SK-N-SH treated with all-trans-retinoic acid at 6 μM for 48 hours (cell line): ENCODE measurements around the gene RPL28.

Experiments used
- ATAC-seq: fragments of 200-7000 bp; cut with Tn5 transposase; 3 replicates; pipeline ENCODE4 v1.9.1; 2020; ENCODE audit warnings: mild to moderate bottlenecking, moderate library complexity
- BACH2 ChIP-seq: fragments of 250-450 bp; sonication (Bioruptor Pico); IDR thresholded peaks from 2 replicates; pipeline ENCODE4 v1.9.0; 2021; ENCODE audit warnings: mild to moderate bottlenecking, borderline replicate concordance
- CREB5 ChIP-seq: fragments of 250-450 bp; sonication (Bioruptor Pico); IDR thresholded peaks from 2 replicates; pipeline ENCODE4 v1.5.1; 2020; ENCODE audit warnings: low read depth, mild to moderate bottlenecking, moderate library complexity
- CSDC2 ChIP-seq: fragments of 250-450 bp; sonication (Bioruptor Pico); IDR thresholded peaks from 2 replicates; pipeline ENCODE4 v1.5.0; 2020; ENCODE audit warnings: mild to moderate bottlenecking, moderate library complexity
- CSRNP3 ChIP-seq: fragments of 250-450 bp; sonication (Bioruptor Pico); IDR thresholded peaks from 2 replicates; pipeline ENCODE4 v1.5.1; 2021; ENCODE audit warnings: mild to moderate bottlenecking, moderate library complexity
- ESRRG ChIP-seq: fragments of 250-450 bp; sonication (Bioruptor Pico); IDR thresholded peaks from 2 replicates; pipeline ENCODE4 v1.6.1; 2021; ENCODE audit warnings: mild to moderate bottlenecking
- GLIS3 ChIP-seq: fragments of 250-450 bp; sonication (Bioruptor Pico); IDR thresholded peaks from 2 replicates; pipeline ENCODE4 v1.5.0; 2020; ENCODE audit warnings: mild to moderate bottlenecking, moderate library complexity
- ISL1 ChIP-seq: fragments of 250-450 bp; sonication (Bioruptor Pico); IDR thresholded peaks from 2 replicates; pipeline ENCODE4 v2.1.2; 2022; ENCODE audit warnings: mild to moderate bottlenecking, moderate library complexity
- OSR1 ChIP-seq: fragments of 250-450 bp; sonication (Bioruptor Pico); IDR thresholded peaks from 2 replicates; pipeline ENCODE4 v1.8.0; 2022; ENCODE audit warnings: moderate library complexity, mild to moderate bottlenecking, inconsistent platforms
- PATZ1 ChIP-seq: fragments of 250-450 bp; sonication (Bioruptor Pico); IDR thresholded peaks from 2 replicates; pipeline ENCODE4 v1.8.0; 2020; ENCODE audit warnings: mild to moderate bottlenecking, moderate library complexity, borderline replicate concordance
- POU6F1 ChIP-seq: fragments of 250-450 bp; sonication (Bioruptor Pico); IDR thresholded peaks from 2 replicates; pipeline ENCODE4 v1.8.0; 2021; ENCODE audit warnings: low read depth, mild to moderate bottlenecking, moderate library complexity, borderline replicate concordance
- SNAI2 ChIP-seq: fragments of 250-450 bp; sonication (Bioruptor Pico); IDR thresholded peaks from 2 replicates; pipeline ENCODE4 v1.5.0; 2020; ENCODE audit warnings: mild to moderate bottlenecking, moderate library complexity
- TCF4 ChIP-seq: fragments of 250-450 bp; sonication (Bioruptor Pico); IDR thresholded peaks from 2 replicates; pipeline ENCODE4 v1.8.0; 2021; ENCODE audit warnings: mild to moderate bottlenecking, moderate library complexity, borderline replicate concordance
- TOX ChIP-seq: fragments of 250-450 bp; sonication (Bioruptor Pico); IDR thresholded peaks from 2 replicates; pipeline ENCODE4 v1.8.0; 2021; ENCODE audit warnings: mild to moderate bottlenecking, moderate library complexity, borderline replicate concordance
- ZC3H10 ChIP-seq: fragments of 250-450 bp; sonication (Bioruptor Pico); IDR thresholded peaks from 2 replicates; pipeline ENCODE4 v1.5.1; 2021; ENCODE audit warnings: mild to moderate bottlenecking, moderate library complexity
- ZFP3 ChIP-seq: fragments of 250-450 bp; sonication (Bioruptor Pico); IDR thresholded peaks from 2 replicates; pipeline ENCODE4 v1.5.0; 2020; ENCODE audit warnings: mild to moderate bottlenecking, moderate library complexity
- ZFP30 ChIP-seq: fragments of 450-650 bp; formaldehyde crosslinking; IDR thresholded peaks from 2 replicates; pipeline ENCODE4 v1.5.0; 2022; ENCODE audit warnings: mild to moderate bottlenecking, moderate library complexity
- ZNF565 ChIP-seq: fragments of 450-650 bp; formaldehyde crosslinking; conservative IDR thresholded peaks from 2 replicates; pipeline ENCODE4 v1.5.0; 2020; ENCODE audit warnings: low read depth, mild to moderate bottlenecking, moderate library complexity
- ZNF70 ChIP-seq: fragments of 450-650 bp; formaldehyde crosslinking; IDR thresholded peaks from 2 replicates; pipeline ENCODE4 v1.5.0; 2020; ENCODE audit warnings: mild to moderate bottlenecking, moderate library complexity
- ZNF8 ChIP-seq: fragments of 450-650 bp; formaldehyde crosslinking; IDR thresholded peaks from 2 replicates; pipeline ENCODE4 v1.5.0; 2020; ENCODE audit warnings: mild to moderate bottlenecking, moderate library complexity

Gene RPL28

GRCh38 chr19:55373993-55374757 lies 11.6 kb upstream of the RPL28 start:
- ATAC-seq: peak; percentile 4; the same call in 1 of the 3 replicates
- TF ChIP-seq SNAI2 (no peak), ZFP3 (CRISPR knock-in tag) (no peak), TCF4 (CRISPR knock-in tag) (no peak), BACH2 (CRISPR knock-in tag) (no peak), CSDC2 (no peak), CSRNP3 (CRISPR knock-in tag) (no peak), ZNF70 (CRISPR knock-in tag) (no peak), ESRRG (CRISPR knock-in tag) (no peak), ZNF8 (CRISPR knock-in tag) (no peak), CREB5 (CRISPR knock-in tag) (no peak)
- TF ChIP-seq, all 23 proteins: peak for 0

- no peak for ATAC-seq
- TF ChIP-seq CREB5 (CRISPR knock-in tag) (no peak), ZC3H10 (CRISPR knock-in tag) (no peak), PATZ1 (CRISPR knock-in tag) (no peak), POU6F1 (CRISPR knock-in tag) (no peak), ZFP30 (CRISPR knock-in tag) (no peak), TOX (CRISPR knock-in tag) (no peak), ZFP3 (CRISPR knock-in tag) (no peak)
- TF ChIP-seq, all 23 proteins: peak for 0
Observed at GRCh38 chr19:55376241-55376933, 9.3 kb upstream of the RPL28 start, which contains the start of gene TMEM190. Gene TMEM190 (plus strand): TSS chr19:55376826. CDS start chr19:55376854, 28 bp downstream.

GRCh38 chr19:55377356-55378131 lies 8.2 kb upstream of the RPL28 start:
- no peak for ATAC-seq
- no peak for TF ChIP-seq GLIS3 (CRISPR knock-in tag)

GRCh38 chr19:55379174-55379573 lies 6.6 kb upstream of the RPL28 start:
- no peak for TF ChIP-seq OSR1 (CRISPR knock-in tag)
- no peak for TF ChIP-seq CSRNP3 (CRISPR knock-in tag)
- no peak for TF ChIP-seq POU6F1 (CRISPR knock-in tag)
- TF ChIP-seq ISL1: no peak
- no peak for TF ChIP-seq ZNF8 (CRISPR knock-in tag)
- TF ChIP-seq CREB5 (CRISPR knock-in tag): no peak
- TF ChIP-seq ZFP30 (CRISPR knock-in tag): no peak
- no peak for TF ChIP-seq ZNF565 (CRISPR knock-in tag)
- no peak for TF ChIP-seq BACH2 (CRISPR knock-in tag)
- TF ChIP-seq SNAI2: no peak
- no peak for TF ChIP-seq GLIS3 (CRISPR knock-in tag)
- TF ChIP-seq ZNF70 (CRISPR knock-in tag): no peak
- TF ChIP-seq, all 23 proteins: peak for 0

More at GRCh38 chr19:55379174-55379573, 6.6 kb upstream of the RPL28 start:
- no peak for ATAC-seq
